MM.1S (cell line): ENCODE data around the gene FADS3.

Experiments used
- EZH2 ChIP-seq: fragments of 300-600 bp; sonication (generic); optimal IDR thresholded peaks from 2 replicates; pipeline ENCODE3; 2017; ENCODE audit warnings: low read depth, mild to moderate bottlenecking, antibody characterized with exemption, low read length, mixed read lengths
- TF ChIP-seq, protein P1 (sequence below): fragments of 300-600 bp; sonication (generic); IDR thresholded peaks from 2 replicates; pipeline ENCODE4 v1.5.1; 2016; ENCODE audit warnings: antibody characterized with exemption, low read length, mixed read lengths

DNA sequence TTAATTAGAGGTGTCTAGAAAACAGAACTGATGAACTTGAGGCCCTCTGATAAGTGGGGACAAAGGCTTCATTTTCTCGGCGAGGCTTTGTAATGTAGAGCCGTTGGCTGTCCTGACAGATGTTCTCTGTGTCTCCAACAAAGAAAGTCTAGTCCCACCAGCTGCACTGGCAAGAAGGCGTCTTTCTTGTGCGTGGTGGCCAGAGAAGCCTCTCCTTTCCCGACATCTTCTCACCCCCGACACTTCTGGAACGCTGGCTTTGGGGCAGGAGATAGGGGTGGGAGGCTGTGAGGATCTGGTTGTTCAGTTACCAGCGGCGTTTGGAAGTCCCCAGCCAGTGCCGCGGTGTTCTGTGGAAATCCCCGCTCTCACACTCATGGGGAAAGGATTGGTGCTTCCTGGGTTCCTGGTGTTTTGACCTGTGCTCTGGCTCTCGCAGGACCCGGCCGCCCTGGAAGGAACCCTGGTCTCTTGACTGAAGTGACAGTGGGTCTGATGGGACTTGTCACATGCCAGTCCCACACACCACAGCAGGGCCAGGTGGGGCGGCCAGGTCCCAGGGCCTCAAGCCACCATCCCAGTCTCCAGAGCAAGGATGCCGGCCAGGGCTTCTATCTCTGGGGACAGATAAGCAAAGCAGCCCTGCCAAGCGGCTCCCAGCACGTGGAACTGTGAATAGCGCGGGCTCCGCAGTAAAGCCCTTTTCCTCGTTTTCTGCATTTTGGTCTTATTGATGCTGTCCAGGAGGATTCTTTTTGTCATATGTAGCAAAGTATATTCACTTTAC, 40.0 kb downstream of the FADS3 start:
- TF ChIP-seq, protein P1, sequence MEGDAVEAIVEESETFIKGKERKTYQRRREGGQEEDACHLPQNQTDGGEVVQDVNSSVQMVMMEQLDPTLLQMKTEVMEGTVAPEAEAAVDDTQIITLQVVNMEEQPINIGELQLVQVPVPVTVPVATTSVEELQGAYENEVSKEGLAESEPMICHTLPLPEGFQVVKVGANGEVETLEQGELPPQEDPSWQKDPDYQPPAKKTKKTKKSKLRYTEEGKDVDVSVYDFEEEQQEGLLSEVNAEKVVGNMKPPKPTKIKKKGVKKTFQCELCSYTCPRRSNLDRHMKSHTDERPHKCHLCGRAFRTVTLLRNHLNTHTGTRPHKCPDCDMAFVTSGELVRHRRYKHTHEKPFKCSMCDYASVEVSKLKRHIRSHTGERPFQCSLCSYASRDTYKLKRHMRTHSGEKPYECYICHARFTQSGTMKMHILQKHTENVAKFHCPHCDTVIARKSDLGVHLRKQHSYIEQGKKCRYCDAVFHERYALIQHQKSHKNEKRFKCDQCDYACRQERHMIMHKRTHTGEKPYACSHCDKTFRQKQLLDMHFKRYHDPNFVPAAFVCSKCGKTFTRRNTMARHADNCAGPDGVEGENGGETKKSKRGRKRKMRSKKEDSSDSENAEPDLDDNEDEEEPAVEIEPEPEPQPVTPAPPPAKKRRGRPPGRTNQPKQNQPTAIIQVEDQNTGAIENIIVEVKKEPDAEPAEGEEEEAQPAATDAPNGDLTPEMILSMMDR: no peak
- no peak for TF ChIP-seq EZH2
